ENCODE data around the gene SPDYC. TPM values are rescaled to one million over a fixed set of nuclear protein-coding genes. Genes with fewer than 3 reads are reported as not detected.

The SPDYC gene
- total RNA-seq, 1 experiment from 2014 or later, result not detected

- Histone ChIP-seq H3K9me3 (ENCODE audit: low read length) (no peaks in the 10 kb centered on the region), H3F3A (ENCODE audit: low read length, unreplicated experiment) (no peaks in the 10 kb centered on the region), H3K36me3 (ENCODE audit: low read depth, low read length) (peaks cover 57% of the 10 kb centered on the region), H3K4me2 (ENCODE audit: low read length) (no peak overlapping the region), H3K27me3 (ENCODE audit: low read length) (no peaks in the 10 kb centered on the region), H4K20me1 (ENCODE audit: low read length) (no peaks in the 10 kb centered on the region), H3K9ac (ENCODE audit: low read length) (no peak overlapping the region), H2AFZ (ENCODE audit: low read length) (no peak overlapping the region), H3K79me2 (ENCODE audit: low read length) (no peaks in the 10 kb centered on the region), H3K9me2 (replicated peaks; ENCODE audit: low read length) (no peaks in the 10 kb centered on the region), H3K4me3 (ENCODE audit: low read length) (no peak overlapping the region), H3K4me1 (ENCODE audit: insufficient read depth, low read length) (no peaks in the 10 kb centered on the region), H3K27ac (ENCODE audit: low read length) (no peak overlapping the region)
- no peak for TF ChIP-seq CTCF (conservative IDR thresholded peaks at IDR 0.05; ENCODE audit: low read depth, low read length)
- no peak for TF ChIP-seq EZH2phosphoT487 (IDR thresholded peaks at IDR 0.05; ENCODE audit: borderline replicate concordance, low read length)
- TF ChIP-seq EZH2 (IDR thresholded peaks at IDR 0.05; ENCODE audit: low read length, unreplicated experiment), result no peak
- ChIA-PET POLR2A (ENCODE audit: unreplicated experiment) (interaction anchor here (0.5 to 0.7 kb wide), 3 partner anchors 21 to 45 kb away, joined by 3 to 5 read pairs (median 4); no protein-coding TSS in a partner anchor), CTCF (no interaction called here)
- ATAC-seq, result no peak
- no peak for DNase-seq
- intact Hi-C loops (cut with micrococcal nuclease), result no loop called here
- BruUV-seq (replicated peaks), result no TSS peak
Observed at GRCh38 chr11:65209711-65210360, 39.8 kb downstream of the SPDYC start.

- Histone ChIP-seq H3K4me3 (ENCODE audit: low read length) (no peak overlapping the region), H3K36me3 (ENCODE audit: low read depth, low read length) (peaks cover 52% of the 10 kb centered on the region), H3K4me2 (ENCODE audit: low read length) (no peak overlapping the region), H4K20me1 (ENCODE audit: low read length) (no peaks in the 10 kb centered on the region), H3K4me1 (ENCODE audit: insufficient read depth, low read length) (no peaks in the 10 kb centered on the region), H3K27ac (ENCODE audit: low read length) (no peak overlapping the region), H3K9ac (ENCODE audit: low read length) (no peak overlapping the region), H3K9me3 (ENCODE audit: low read length) (no peaks in the 10 kb centered on the region), H2AFZ (ENCODE audit: low read length) (no peak overlapping the region), H3K79me2 (ENCODE audit: low read length) (no peaks in the 10 kb centered on the region), H3F3A (ENCODE audit: low read length, unreplicated experiment) (no peaks in the 10 kb centered on the region), H3K9me2 (replicated peaks; ENCODE audit: low read length) (no peaks in the 10 kb centered on the region), H3K27me3 (ENCODE audit: low read length) (no peaks in the 10 kb centered on the region)
- ATAC-seq (no peak), DNase-seq (no peak)
- TF ChIP-seq CTCF (conservative IDR thresholded peaks at IDR 0.05; ENCODE audit: low read depth, low read length), result no peak
- CTCF ChIA-PET, result no interaction called here
- BruUV-seq (replicated peaks), result no TSS peak
- POLR2A ChIA-PET (ENCODE audit: unreplicated experiment), result interaction anchor here (0.5 to 0.7 kb wide), 3 partner anchors 21 to 44 kb away, joined by 3 to 5 read pairs (median 4); no protein-coding TSS in a partner anchor
- intact Hi-C loops (cut with micrococcal nuclease), result no loop called here
Observed at GRCh38 chr11:65210361-65210731, 40.3 kb downstream of the SPDYC start.

- POLR2A ChIA-PET (ENCODE audit: unreplicated experiment), result interaction anchor here (0.7 kb wide), 1 partner anchor 28 kb away, joined by 3 read pairs; no protein-coding TSS in a partner anchor
- Histone ChIP-seq H3K9ac (ENCODE audit: low read length) (no peak overlapping the region), H3K4me3 (ENCODE audit: low read length) (no peak overlapping the region), H3K27ac (ENCODE audit: low read length) (no peak overlapping the region), H3K9me3 (ENCODE audit: low read length) (no peaks in the 10 kb centered on the region), H3K27me3 (ENCODE audit: low read length) (no peaks in the 10 kb centered on the region), H3K9me2 (replicated peaks; ENCODE audit: low read length) (no peaks in the 10 kb centered on the region), H3K36me3 (ENCODE audit: low read depth, low read length) (peaks cover 48% of the 10 kb centered on the region), H3K4me2 (ENCODE audit: low read length) (no peak overlapping the region), H2AFZ (ENCODE audit: low read length) (no peak overlapping the region), H3F3A (ENCODE audit: low read length, unreplicated experiment) (no peaks in the 10 kb centered on the region), H3K79me2 (ENCODE audit: low read length) (no peaks in the 10 kb centered on the region), H4K20me1 (ENCODE audit: low read length) (no peaks in the 10 kb centered on the region), H3K4me1 (ENCODE audit: insufficient read depth, low read length) (no peaks in the 10 kb centered on the region)
- ATAC-seq (no peak), DNase-seq (no peak)
- no peak for TF ChIP-seq EZH2phosphoT487 (IDR thresholded peaks at IDR 0.05; ENCODE audit: borderline replicate concordance, low read length)
- TF ChIP-seq EZH2 (IDR thresholded peaks at IDR 0.05; ENCODE audit: low read length, unreplicated experiment), result no peak
- TF ChIP-seq CTCF (conservative IDR thresholded peaks at IDR 0.05; ENCODE audit: low read depth, low read length), result no peak
- BruUV-seq (replicated peaks), result no TSS peak
- CTCF ChIA-PET, result no interaction called here
- intact Hi-C loops (cut with micrococcal nuclease), result no loop called here
Observed at GRCh38 chr11:65210748-65211147, 40.7 kb downstream of the SPDYC start.

Measured in PC-3 (cell line).